K562 (cell line): ENCODE measurements around the gene IGSF23. TPM values are rescaled to one million over a fixed set of nuclear protein-coding genes. Genes with fewer than 3 reads are reported as not detected.

Experiments
- ARHGAP35 ChIP-seq: fragments of 450-650 bp; IDR thresholded peaks from 2 replicates; pipeline ENCODE4 v1.6.1; 2018; ENCODE audit not compliant: partially characterized antibody
- CBX3 ChIP-seq, 2 experiments: IDR thresholded peaks; 1 replicate in 1 of 2; 2 replicates in 1 of 2; pipeline ENCODE4 v1.6.1; 2012; ENCODE audit warnings: inconsistent platforms in 2 of 2, low read length in 2 of 2, borderline replicate concordance in 1 of 2, control low read depth in 1 of 2
- E2F4 ChIP-seq: sonication (generic); formaldehyde crosslinking; IDR thresholded peaks from 2 replicates; pipeline ENCODE4 v1.8.0; 2022; ENCODE audit warnings: mild to moderate bottlenecking, low read depth, missing genetic modification reagents
- FOXJ3 ChIP-seq: sonication (generic); formaldehyde crosslinking; IDR thresholded peaks from 2 replicates; pipeline ENCODE4 v1.4.0; 2020; ENCODE audit warnings: mild to moderate bottlenecking, missing genetic modification reagents
- HNRNPH1 ChIP-seq: fragments of 200-400 bp; formaldehyde crosslinking; optimal IDR thresholded peaks from 2 replicates; pipeline ENCODE3; 2017; ENCODE audit warnings: low read depth, mild to moderate bottlenecking, low read length, moderate library complexity
- IRF9 ChIP-seq: fragments of 450-650 bp; IDR thresholded peaks from 2 replicates; pipeline ENCODE4 v1.6.1; 2016; ENCODE audit warnings: missing biosample characterization, missing genetic modification characterization
- MAFF ChIP-seq: IDR thresholded peaks from 2 replicates; pipeline ENCODE4 v1.6.1; 2012; ENCODE audit warnings: low read length, improper control_type of control experiment
- PHF20 ChIP-seq: fragments of 450-650 bp; IDR thresholded peaks from 2 replicates; pipeline ENCODE4 v1.6.1; 2018; ENCODE audit not compliant: partially characterized antibody
- SAFB ChIP-seq: fragments of 200-400 bp; formaldehyde crosslinking; IDR thresholded peaks from 2 replicates; pipeline ENCODE4 v1.6.1; 2017; ENCODE audit warnings: low read depth, low read length, borderline replicate concordance
- STAG1 ChIP-seq: sonication (generic); formaldehyde crosslinking; IDR thresholded peaks from 2 replicates; pipeline ENCODE4 v1.5.0; 2020; ENCODE audit warnings: missing genetic modification reagents, borderline replicate concordance
- TEAD4 ChIP-seq, 2 experiments: sonication (generic) in 1 of 2; formaldehyde crosslinking in 1 of 2; IDR thresholded peaks; 2 replicates each; pipeline versions ENCODE4 v1.6.1 to v1.8.0; 2012 to 2022; ENCODE audit warnings: borderline replicate concordance in 1 of 2, inconsistent platforms in 1 of 2, low read length in 1 of 2, mild to moderate bottlenecking in 1 of 2, missing genetic modification reagents in 1 of 2
- TSC22D4 ChIP-seq: fragments of 450-650 bp; IDR thresholded peaks from 2 replicates; pipeline ENCODE4 v1.6.1; 2016; ENCODE audit warnings: missing genetic modification characterization, missing biosample characterization, control low read depth
- ZNF444 ChIP-seq: fragments of 250-450 bp; sonication (Bioruptor Pico); IDR thresholded peaks from 2 replicates; pipeline ENCODE4 v1.4.0; 2020; ENCODE audit warnings: mild to moderate bottlenecking, moderate library complexity
- ZNF561 ChIP-seq: fragments of 450-650 bp; formaldehyde crosslinking; conservative IDR thresholded peaks from 2 replicates; pipeline ENCODE4 v1.4.0; 2020; ENCODE audit warnings: mild to moderate bottlenecking, moderate library complexity
- ZNF609 ChIP-seq: sonication (generic); formaldehyde crosslinking; IDR thresholded peaks from 2 replicates; pipeline ENCODE4 v1.8.1; 2023; ENCODE audit warnings: missing genetic modification reagents, mild to moderate bottlenecking, borderline replicate concordance
- ZNF77 ChIP-seq: fragments of 250-450 bp; sonication (Bioruptor Pico); IDR thresholded peaks from 2 replicates; pipeline ENCODE4 v1.5.0; 2020
- polyA plus RNA-seq, 8 experiments: library from polyadenylated mRNA; depleted of rRNA in 4 of 8; stranded (reverse) in 5 of 8; unstranded in 3 of 8; fragments of >200 nt; fragmentation: Nextera tagmentation in 2 of 8; fragmentation: Illumina TruSeq in 1 of 8; extraction: Ambion mirVana in 2 of 8; extraction: Trizol in 1 of 8; gene quantifications; 2 replicates each; pipeline versions ENCODE4 v1.2.1 to v1.2.3, GENCODE V29; 2011 to 2014; ENCODE audit warnings: inconsistent platforms in 1 of 8, missing spikeins in 1 of 8
- total RNA-seq, 7 experiments: library from RNA; depleted of rRNA in 6 of 7; stranded (reverse); fragments of >200 nt in 6 of 7; fragmentation: Illumina TruSeq in 2 of 7; extraction: Trizol in 2 of 7; gene quantifications; 2 replicates each; pipeline versions ENCODE4 v1.2.1 to v1.2.3, GENCODE V29; 2011 to 2021; ENCODE audit warnings: low replicate concordance in 1 of 7

Gene IGSF23
- total and polyA plus RNA-seq, 9 of the 15 experiments (the other 6 are each of a cell fraction or from before 2014, with no cell fraction given): not detected

GRCh38 chr19:44576843-44577565 lies 36.4 kb upstream of the IGSF23 start (continued):
- TF ChIP-seq ZNF77: no peak
- no peak for TF ChIP-seq CBX3 (IDR thresholded peaks at IDR 0.05; ENCODE audit: borderline replicate concordance in 1 of 2, low read length in 2 of 2)
- no peak for TF ChIP-seq ZNF444 (CRISPR knock-in tag)
- no peak for TF ChIP-seq ZNF561 (CRISPR knock-in tag)
- no peak for TF ChIP-seq STAG1
- no peak for TF ChIP-seq TEAD4 (IDR thresholded peaks at IDR 0.05; ENCODE audit: low read length)
- TF ChIP-seq TEAD4 (CRISPR knock-in tag; IDR thresholded peaks at IDR 0.05; ENCODE audit: borderline replicate concordance): no peak
- no peak for TF ChIP-seq FOXJ3 (CRISPR knock-in tag)
- no peak for TF ChIP-seq E2F4 (CRISPR knock-in tag)
- no peak for TF ChIP-seq SAFB
- no peak for TF ChIP-seq ZNF609 (CRISPR knock-in tag)
- TF ChIP-seq HNRNPH1: no peak
- no peak for TF ChIP-seq TSC22D4 (tag)
- no peak for TF ChIP-seq MAFF
- TF ChIP-seq IRF9 (tag): no peak
- no peak for TF ChIP-seq ARHGAP35
- no peak for TF ChIP-seq PHF20
